GM03348 (cell line): Measurements from ENCODE around the gene FILIP1.

Experiments
- DNase-seq: peaks from one replicate; pipeline ENCODE4 v3.0.0; 2012; ENCODE audit warnings: low spot score

FILIP1 gene

DNA sequence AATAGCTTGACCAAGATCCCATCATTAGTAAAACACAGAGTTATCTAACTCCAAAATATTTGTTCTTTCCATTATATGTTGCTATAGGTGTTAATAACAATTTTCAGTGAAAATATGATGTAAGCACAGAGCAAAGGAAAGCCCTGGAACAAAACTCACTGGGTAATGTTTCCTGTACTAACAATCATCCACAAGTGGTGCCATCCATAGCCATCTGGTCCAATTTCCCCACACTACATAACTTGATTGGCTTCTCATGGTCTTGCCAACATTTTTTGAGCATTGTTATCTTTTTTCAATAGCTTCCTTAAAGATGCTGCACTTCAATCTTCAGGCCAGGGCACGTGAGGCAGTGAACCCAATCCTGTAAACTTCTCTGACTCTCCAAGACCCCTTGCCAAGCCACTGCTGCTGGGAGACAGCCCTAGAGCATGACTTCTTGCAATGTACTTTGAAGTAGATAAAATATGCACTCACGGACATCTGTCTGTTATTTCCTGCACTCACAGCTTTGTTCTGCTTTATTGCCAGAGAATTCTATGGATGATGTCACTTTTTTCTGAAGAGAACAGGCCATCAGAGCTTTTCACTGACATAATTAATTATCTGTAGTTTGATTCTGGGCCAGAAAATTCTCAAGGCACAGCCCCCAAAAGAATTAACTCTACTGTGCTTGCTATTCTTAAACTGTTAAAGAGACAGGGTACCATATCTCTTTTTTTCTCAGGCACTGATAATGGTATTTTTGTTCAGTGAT is 111.5 kb downstream of the FILIP1 start:
- DNase-seq: no peak

DNA sequence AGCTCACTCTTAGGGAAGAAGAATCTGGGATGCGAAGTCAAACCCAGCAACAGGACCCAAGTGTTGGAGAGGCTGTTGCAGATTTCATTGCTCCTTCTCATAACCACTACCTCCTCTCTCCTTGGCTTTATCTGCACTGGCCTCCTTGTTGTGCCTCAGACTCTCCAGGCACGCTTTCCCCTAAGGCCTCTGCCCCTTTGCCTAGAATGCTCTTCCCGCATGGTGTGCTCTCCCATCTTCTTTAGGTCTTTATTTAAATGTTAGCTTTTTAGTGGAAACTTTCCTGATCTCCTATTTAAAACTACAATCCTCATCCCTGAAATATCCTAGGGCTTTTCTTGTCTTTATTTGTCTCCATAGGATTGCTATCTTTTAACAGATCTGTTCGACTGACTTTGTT is 114.1 kb downstream of the FILIP1 start:
- no peak for DNase-seq

DNA sequence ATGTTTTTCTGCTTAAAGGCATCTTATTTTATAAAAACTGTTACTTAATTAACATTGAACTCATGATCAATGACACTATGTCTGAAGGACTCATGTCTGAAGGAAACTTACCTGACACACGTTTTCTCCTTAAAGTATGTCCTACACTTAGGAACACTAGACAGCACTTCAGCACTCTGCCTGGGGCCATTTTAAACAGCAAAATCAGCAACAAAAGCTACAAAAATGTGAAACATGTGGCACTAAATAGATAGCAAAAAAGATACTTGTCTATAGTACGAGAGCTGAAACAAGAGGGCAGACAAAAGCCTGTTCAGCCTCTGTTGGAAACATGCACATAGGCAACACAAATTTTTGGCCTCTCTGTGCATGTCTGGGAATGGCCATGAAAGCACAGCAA is 115.5 kb downstream of the FILIP1 start:
- DNase-seq: no peak

- DNase-seq: no peak
Observed at GRCh38 chr6:75377386-75377785, 116.2 kb downstream of the FILIP1 start.

GRCh38 chr6:75376347-75377024 is 117.1 kb downstream of the FILIP1 start:
- no peak for DNase-seq

GRCh38 chr6:75374961-75375400 is 118.6 kb downstream of the FILIP1 start:
- DNase-seq: no peak

DNA sequence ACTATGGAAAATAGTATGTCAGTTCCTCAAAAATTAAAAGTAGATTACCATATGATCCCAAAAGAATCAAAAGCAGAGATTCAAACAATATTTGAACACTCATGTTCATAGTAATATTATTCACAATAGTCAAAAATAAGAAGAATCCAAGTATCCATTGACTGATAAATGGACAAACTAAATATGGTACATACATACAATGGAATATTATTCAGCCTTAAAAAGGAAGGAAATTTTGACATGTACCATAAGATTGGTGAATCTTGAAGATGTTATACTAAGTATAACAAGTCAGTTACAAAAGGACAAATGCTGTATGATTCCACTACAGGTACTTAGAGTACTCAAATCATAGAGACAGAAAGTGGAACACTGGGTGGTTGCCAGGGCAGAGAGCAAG is 120.7 kb downstream of the FILIP1 start:
- DNase-seq: no peak

GRCh38 chr6:75370011-75370410 is 123.6 kb downstream of the FILIP1 start:
- no peak for DNase-seq

- no peak for DNase-seq
Observed at GRCh38 chr6:75368864-75369402, 124.7 kb downstream of the FILIP1 start.

DNA sequence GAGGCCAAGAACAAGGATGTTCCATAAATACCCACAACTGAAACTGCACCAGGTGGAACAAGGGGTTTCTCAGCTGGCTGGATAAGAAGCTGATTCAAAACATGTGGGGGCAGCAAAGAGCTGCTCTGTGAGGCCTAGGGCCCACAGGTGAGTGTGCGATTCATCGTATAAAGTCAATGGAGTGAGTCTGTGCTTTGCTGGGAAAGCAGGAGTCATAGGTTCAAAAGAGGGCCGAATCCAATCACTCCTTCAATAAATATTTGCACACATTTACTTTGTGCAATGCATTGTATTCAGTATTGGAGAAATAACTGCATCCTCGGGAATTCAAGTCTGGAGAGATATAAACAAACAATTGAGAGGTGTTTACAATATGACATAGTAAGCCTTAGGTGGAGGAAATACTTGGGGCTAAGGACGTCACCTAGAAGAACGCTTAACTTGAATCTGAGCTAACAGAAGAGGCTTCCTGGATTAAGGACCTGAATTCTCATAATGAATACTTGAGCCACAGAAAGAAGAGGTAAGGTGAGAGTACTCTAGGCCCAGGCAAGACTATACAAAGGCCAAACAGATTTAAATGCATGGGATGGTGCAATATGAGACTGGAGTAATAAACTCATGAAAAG is 125.3 kb downstream of the FILIP1 start:
- DNase-seq: no peak

GRCh38 chr6:75363304-75363703 is 130.3 kb downstream of the FILIP1 start:
- no peak for DNase-seq

- DNase-seq: no peak
Observed at GRCh38 chr6:75353644-75354043, 140.0 kb downstream of the FILIP1 start.

DNA sequence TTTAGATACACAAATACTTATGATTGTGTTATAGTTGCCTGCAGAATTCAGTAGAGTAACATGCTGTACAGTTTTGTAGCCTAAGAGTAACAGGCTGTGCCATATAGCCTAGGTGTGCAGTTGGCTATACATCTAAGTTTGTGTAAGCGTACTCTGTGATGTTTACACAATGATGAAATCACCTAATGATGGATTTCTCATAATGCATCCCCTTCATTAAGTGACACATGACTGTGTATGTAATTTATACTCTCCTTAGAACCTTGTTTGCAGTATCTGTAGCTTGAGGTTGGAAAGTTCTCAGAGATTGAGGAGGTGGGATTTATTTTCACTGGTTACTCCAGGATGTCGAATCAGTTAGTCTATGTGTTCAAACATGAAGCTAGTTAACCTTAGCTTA is 142.0 kb downstream of the FILIP1 start:
- DNase-seq: no peak

GRCh38 chr6:75350808-75351207 is 142.8 kb downstream of the FILIP1 start:
- DNase-seq: no peak

DNA sequence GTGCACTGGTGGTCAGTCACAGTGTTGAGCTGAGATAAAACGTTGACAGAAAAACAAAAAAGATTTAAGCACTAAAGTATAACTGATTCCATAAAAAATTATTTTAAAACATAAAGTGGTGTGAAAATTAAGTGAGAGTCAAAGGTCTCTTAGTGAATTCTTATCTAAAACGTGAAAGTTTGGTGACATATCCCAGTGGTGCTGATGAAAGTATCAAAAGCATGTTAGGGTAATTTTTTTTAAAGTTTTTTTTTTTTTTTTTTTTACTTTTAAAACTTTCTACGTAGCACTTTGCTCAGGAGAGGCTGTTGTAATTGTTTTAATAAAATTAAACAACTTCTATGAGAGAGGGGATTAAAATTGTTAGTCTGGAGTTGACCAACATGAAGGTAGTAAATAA is 143.4 kb downstream of the FILIP1 start:
- DNase-seq: no peak

DNA sequence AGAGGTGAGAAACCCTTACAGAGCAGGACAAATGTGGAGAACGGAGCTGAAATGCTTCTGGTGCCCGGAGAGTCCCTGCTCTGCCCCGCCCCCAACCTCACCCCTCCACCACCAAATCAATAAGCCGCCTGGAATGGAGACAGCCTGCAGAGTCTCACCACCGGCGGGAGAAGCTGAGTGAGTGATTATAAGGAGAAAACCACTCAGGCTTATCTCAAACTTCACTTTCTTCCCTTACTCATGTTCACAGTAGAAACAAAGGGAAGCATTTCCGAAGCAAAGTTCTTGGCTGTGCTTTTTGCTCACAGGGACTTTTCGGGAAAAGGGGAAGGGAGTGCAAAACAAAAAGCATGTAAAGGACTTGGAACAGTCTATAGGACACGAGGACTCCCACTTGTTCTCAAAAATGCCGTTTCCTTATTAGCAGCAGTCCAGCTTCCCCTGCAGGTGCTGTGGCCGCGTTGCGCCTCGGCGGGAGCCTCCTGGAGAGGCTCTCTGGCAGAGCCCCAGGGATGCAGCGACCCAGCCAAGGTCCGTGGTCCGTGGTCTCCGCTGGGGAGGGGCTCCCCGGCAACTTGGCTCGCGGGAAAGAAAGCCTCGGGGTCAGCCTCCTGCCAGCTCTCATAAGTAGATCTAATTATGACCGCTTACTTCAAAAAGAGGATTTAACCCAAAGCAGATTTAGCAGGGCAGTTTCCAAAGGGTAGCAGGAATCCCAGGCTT is 144.2 kb downstream of the FILIP1 start:
- DNase-seq: peak; percentile 27

GRCh38 chr6:75348882-75349261 is 144.7 kb downstream of the FILIP1 start:
- DNase-seq: no peak

DNA sequence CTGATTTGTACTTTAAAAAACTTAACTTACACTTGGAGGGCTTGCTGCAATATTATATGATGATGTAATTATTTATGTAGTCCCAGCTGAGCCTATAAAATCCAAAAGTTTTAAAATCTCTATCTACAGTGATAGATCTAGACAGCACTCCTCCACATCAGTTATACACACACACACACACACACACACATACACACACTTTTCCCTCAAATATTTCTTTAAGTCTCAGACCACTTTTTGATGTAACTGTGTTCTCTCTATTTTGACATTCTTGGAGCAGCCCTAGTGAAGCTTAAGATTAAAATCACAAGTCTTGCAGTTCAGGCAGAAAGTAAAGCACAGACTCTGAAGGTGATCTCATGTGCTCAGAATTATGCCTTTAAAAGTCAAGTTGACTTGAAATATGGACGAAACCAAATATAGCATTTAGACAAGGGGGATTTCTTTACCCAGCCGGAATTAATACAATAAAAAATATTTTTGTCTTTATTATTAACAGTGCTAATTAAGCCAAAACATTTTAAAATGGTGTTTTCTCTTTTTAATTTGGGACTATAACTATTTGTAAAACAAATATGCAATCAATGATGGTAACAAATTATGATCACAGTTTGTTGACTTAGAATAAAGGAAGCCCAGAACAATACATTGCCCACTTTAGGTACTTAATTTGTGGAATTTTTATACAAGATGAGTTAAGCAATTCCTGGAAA is 145.5 kb downstream of the FILIP1 start:
- no peak for DNase-seq

DNA sequence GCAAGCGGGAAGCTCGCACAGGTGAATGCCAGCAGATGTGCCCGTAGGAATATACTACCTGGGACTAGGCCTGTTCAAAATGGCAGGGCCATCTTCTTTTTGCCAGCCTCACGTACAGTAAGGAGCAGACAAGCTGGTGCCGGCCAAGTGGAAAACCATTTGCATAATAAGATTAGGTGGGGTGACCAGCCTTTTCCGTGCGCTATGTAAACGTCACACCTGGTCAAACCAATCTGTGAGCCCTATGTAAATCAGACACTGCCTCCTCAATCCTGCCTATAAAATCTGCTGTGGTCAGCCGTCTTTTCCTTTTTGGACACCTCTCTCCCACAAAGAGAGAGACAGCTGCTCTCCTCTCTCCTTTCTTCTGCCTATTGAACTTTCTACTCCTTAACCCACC is 148.2 kb downstream of the FILIP1 start:
- no peak for DNase-seq

- no peak for DNase-seq
Observed at GRCh38 chr6:75344455-75344854, 149.1 kb downstream of the FILIP1 start.

- DNase-seq: no peak
Observed at GRCh38 chr6:75344021-75344420, 149.6 kb downstream of the FILIP1 start.
